ENCODE measurements around the gene SNX17.
"Not testable (repeated sequence)": the region's sequence is repeated elsewhere in the genome, so short reads cannot be mapped to it uniquely, and the experiment has no call there.

Gene SNX17

GRCh38 chr2:27421660-27422250, 51.3 kb downstream of the SNX17 start:
- Histone ChIP-seq H3K27me3 (ENCODE audit: insufficient read depth, poor library complexity, severe bottlenecking) (no peaks in the 10 kb centered on the region), H3K36me3 (ENCODE audit: low read depth) (no peaks in the 10 kb centered on the region), H3K27ac (ENCODE audit: poor library complexity, severe bottlenecking) (no peak overlapping the region), H3K4me1 (ENCODE audit: insufficient read depth, poor library complexity, severe bottlenecking) (no peaks in the 10 kb centered on the region), H3K4me3 (ENCODE audit: severe bottlenecking) (no peak overlapping the region), H3K9me3 (ENCODE audit: severe bottlenecking) (no peaks in the 10 kb centered on the region)
- DNase-seq (ENCODE audit: low spot score) (no peak), ATAC-seq (ENCODE audit: low read depth) (no peak)
- TF ChIP-seq CTCF (IDR thresholded peaks at IDR 0.05; ENCODE audit: poor library complexity, severe bottlenecking), result no peak

- no peaks in the 10 kb centered on the region for H3K36me3 ChIP-seq (ENCODE audit: low read depth)
- no peak overlapping the region for H3K27ac ChIP-seq (ENCODE audit: poor library complexity, severe bottlenecking)
- H3K27me3 ChIP-seq (ENCODE audit: insufficient read depth, poor library complexity, severe bottlenecking), result no peaks in the 10 kb centered on the region
- H3K9me3 ChIP-seq (ENCODE audit: severe bottlenecking), result no peaks in the 10 kb centered on the region
- DNase-seq (ENCODE audit: low spot score), result no peak
- peaks cover 5% of the 10 kb centered on the region for H3K4me1 ChIP-seq (ENCODE audit: insufficient read depth, poor library complexity, severe bottlenecking)
- no peak for TF ChIP-seq CTCF (IDR thresholded peaks at IDR 0.05; ENCODE audit: poor library complexity, severe bottlenecking)
- no peak for ATAC-seq (ENCODE audit: low read depth)
- H3K4me3 ChIP-seq (ENCODE audit: severe bottlenecking), result no peak overlapping the region
Observed at GRCh38 chr2:27422958-27423357, 52.5 kb downstream of the SNX17 start.

- not testable (repeated sequence) for H3K27me3 ChIP-seq (ENCODE audit: insufficient read depth, poor library complexity, severe bottlenecking); DNase-seq (ENCODE audit: low spot score); ATAC-seq (ENCODE audit: low read depth); H3K27ac ChIP-seq (ENCODE audit: poor library complexity, severe bottlenecking); H3K9me3 ChIP-seq (ENCODE audit: severe bottlenecking); H3K4me3 ChIP-seq (ENCODE audit: severe bottlenecking); H3K4me1 ChIP-seq (ENCODE audit: insufficient read depth, poor library complexity, severe bottlenecking); H3K36me3 ChIP-seq (ENCODE audit: low read depth)
Observed at GRCh38 chr2:27425039-27425438, 54.6 kb downstream of the SNX17 start.
